Parathyroid adenoma (tissue), 2 donors: Measurements from ENCODE around the gene LRRC8B.

Experiments used
- H2AFZ ChIP-seq: fragments of 300-600 bp; sonication (generic); one replicate; pipeline ENCODE4 v1.7.0; 2017; ENCODE audit warnings: antibody characterized with exemption, mild to moderate bottlenecking
- H3K27ac ChIP-seq: fragments of 300-600 bp; sonication (generic); one replicate; pipeline ENCODE4 v1.7.0; 2017
- H3K27me3 ChIP-seq: fragments of 300-600 bp; sonication (generic); one replicate; pipeline ENCODE4 v1.7.0; 2017; ENCODE audit warnings: low read length; ENCODE audit not compliant: control insufficient read depth, insufficient read depth
- H3K36me3 ChIP-seq: fragments of 300-600 bp; sonication (generic); one replicate; pipeline ENCODE4 v1.7.0; 2017; ENCODE audit warnings: low read length; ENCODE audit not compliant: control insufficient read depth, insufficient read depth
- H3K4me1 ChIP-seq: fragments of 300-600 bp; sonication (generic); one replicate; pipeline ENCODE4 v1.7.0; 2017; ENCODE audit warnings: control low read depth
- H3K4me2 ChIP-seq: fragments of 300-600 bp; sonication (generic); one replicate; pipeline ENCODE4 v1.7.0; 2017; ENCODE audit warnings: low read length
- H3K4me3 ChIP-seq: fragments of 300-600 bp; sonication (generic); one replicate; pipeline ENCODE4 v1.7.0; 2017; ENCODE audit warnings: low read depth, low read length
- H3K79me2 ChIP-seq: fragments of 300-600 bp; sonication (generic); one replicate; pipeline ENCODE4 v1.7.0; 2017; ENCODE audit warnings: control low read depth
- H3K9ac ChIP-seq: fragments of 300-600 bp; sonication (generic); one replicate; pipeline ENCODE4 v1.7.0; 2017; ENCODE audit warnings: mild to moderate bottlenecking
- H3K9me3 ChIP-seq: fragments of 300-600 bp; sonication (generic); one replicate; pipeline ENCODE4 v1.7.0; 2017; ENCODE audit warnings: low read length; ENCODE audit not compliant: control insufficient read depth
- CTCF ChIP-seq: fragments of 300-600 bp; sonication (generic); IDR thresholded peaks from one replicate; pipeline ENCODE4 v1.7.0; 2017; ENCODE audit warnings: antibody characterized with exemption, mild to moderate bottlenecking
- donor health status: primary hyperparathyroidism.

The LRRC8B gene

DNA sequence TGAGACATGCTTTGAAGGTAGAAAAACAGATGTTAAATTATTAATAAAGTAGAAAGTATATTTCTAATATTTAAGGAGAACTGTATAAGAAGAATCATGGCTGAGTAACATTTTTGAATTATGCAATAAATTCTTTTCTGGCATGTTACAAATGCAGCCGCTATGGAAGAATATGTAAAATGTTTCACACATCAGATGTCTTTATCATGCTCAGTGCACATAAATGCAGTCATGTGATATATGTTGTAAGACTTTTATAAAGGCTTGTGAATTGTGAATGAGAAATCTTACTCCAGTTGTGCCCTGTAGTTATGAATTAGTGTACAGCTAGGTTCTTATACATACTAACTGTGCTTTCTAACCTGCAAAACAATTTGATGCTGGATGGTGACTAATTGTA lies 53.5 kb downstream of the LRRC8B start:
- Histone ChIP-seq H3K27ac (no peak overlapping the region), H2AFZ (no peak overlapping the region)

GRCh38 chr1:89578946-89579684 lies 54.5 kb downstream of the LRRC8B start:
- H3K9me3 ChIP-seq: no peaks in the 10 kb centered on the region
- no peaks in the 10 kb centered on the region for H3K27me3 ChIP-seq
- no peak for TF ChIP-seq CTCF
- H3K9ac ChIP-seq: no peak overlapping the region
- no peaks in the 10 kb centered on the region for H3K36me3 ChIP-seq
- H3K4me2 ChIP-seq: no peak overlapping the region
- no peak overlapping the region for H3K4me3 ChIP-seq
- H2AFZ ChIP-seq: no peak overlapping the region
- H3K79me2 ChIP-seq: no peaks in the 10 kb centered on the region
- H3K27ac ChIP-seq: no peak overlapping the region
- no peaks in the 10 kb centered on the region for H3K4me1 ChIP-seq

More for the DNA sequence above, 53.5 kb downstream of the LRRC8B start:
- Histone ChIP-seq H3K9ac (no peak overlapping the region), H3K4me3 (no peak overlapping the region), H3K9me3 (no peaks in the 10 kb centered on the region), H3K27me3 (no peaks in the 10 kb centered on the region), H3K4me2 (no peak overlapping the region), H3K4me1 (no peaks in the 10 kb centered on the region), H3K36me3 (no peaks in the 10 kb centered on the region), H3K79me2 (no peaks in the 10 kb centered on the region)
- TF ChIP-seq CTCF: no peak

DNA sequence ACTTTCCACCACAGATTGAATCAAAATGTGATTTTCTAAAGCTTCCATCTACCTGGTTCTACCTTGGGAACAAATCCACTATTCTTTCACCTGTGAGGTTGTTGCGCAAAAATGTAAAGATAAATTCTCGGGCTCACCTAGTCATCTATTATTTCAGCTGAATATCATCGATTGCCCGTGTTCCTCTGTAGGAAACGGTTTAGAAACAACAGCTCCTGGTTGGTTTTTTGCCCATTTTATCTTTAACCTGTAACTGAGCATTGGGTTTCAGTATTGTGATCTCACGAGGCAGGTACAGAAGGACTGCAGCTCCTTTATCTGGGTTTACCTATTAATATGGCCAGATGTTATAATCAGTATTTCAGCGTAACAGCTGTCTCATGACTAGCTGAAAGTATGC lies 55.4 kb downstream of the LRRC8B start:
- no peak overlapping the region for H3K4me2 ChIP-seq
- H2AFZ ChIP-seq: no peak overlapping the region
- TF ChIP-seq CTCF: no peak
- H3K27ac ChIP-seq: no peak overlapping the region
- H3K4me1 ChIP-seq: no peaks in the 10 kb centered on the region
- H3K27me3 ChIP-seq: no peaks in the 10 kb centered on the region
- no peaks in the 10 kb centered on the region for H3K9me3 ChIP-seq
- H3K4me3 ChIP-seq: no peak overlapping the region
- no peaks in the 10 kb centered on the region for H3K36me3 ChIP-seq
- no peaks in the 10 kb centered on the region for H3K79me2 ChIP-seq
- H3K9ac ChIP-seq: no peak overlapping the region

DNA sequence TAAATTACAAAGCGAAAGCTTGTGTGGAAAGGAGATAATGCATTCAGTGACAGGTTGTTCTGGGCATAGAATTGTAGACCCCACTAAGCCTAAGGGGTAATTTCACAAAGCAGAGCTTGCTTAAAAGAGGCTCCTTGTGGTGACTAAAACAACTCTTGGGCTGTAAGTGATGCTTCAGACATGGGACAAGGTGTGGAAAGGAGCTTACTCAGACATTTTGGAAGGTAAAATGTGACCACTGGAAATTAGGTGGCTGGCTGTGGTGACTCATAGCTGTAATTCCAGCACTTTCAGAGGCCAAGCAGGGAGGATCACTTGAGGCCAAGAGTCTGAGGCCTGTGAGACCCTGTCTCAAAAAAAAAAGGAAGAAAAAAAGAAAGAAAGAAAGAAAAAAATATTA lies 57.2 kb downstream of the LRRC8B start:
- no peak for TF ChIP-seq CTCF
- no peak overlapping the region for H3K27ac ChIP-seq
- no peaks in the 10 kb centered on the region for H3K79me2 ChIP-seq
- H3K9ac ChIP-seq: no peak overlapping the region
- H3K9me3 ChIP-seq: no peaks in the 10 kb centered on the region
- no peaks in the 10 kb centered on the region for H3K36me3 ChIP-seq
- H3K4me1 ChIP-seq: no peaks in the 10 kb centered on the region
- no peaks in the 10 kb centered on the region for H3K27me3 ChIP-seq
- no peak overlapping the region for H3K4me2 ChIP-seq
- no peak overlapping the region for H3K4me3 ChIP-seq
- no peak overlapping the region for H2AFZ ChIP-seq

- H3K9me3 ChIP-seq: no peaks in the 10 kb centered on the region
- no peak overlapping the region for H3K4me2 ChIP-seq
- TF ChIP-seq CTCF: no peak
- no peaks in the 10 kb centered on the region for H3K79me2 ChIP-seq
- no peak overlapping the region for H2AFZ ChIP-seq
- no peaks in the 10 kb centered on the region for H3K27me3 ChIP-seq
- H3K27ac ChIP-seq: no peak overlapping the region
- H3K9ac ChIP-seq: no peak overlapping the region
- H3K36me3 ChIP-seq: no peaks in the 10 kb centered on the region
- no peaks in the 10 kb centered on the region for H3K4me1 ChIP-seq
- H3K4me3 ChIP-seq: no peak overlapping the region
Observed at GRCh38 chr1:89582571-89582970, 57.9 kb downstream of the LRRC8B start.
